Ovary (tissue), 3 donors: ENCODE data around the gene TPX2.

Experiments used
- CTCF ChIP-seq, 3 donors: fragments of 450-650 bp in 2 of 3; fragments of 200-600 bp in 1 of 3; IDR thresholded peaks; one replicate each; pipeline versions ENCODE4 v1.5.1 to v1.8.0; 2016 to 2022; ENCODE audit warnings: antibody characterized with exemption in 3 of 3, mild to moderate bottlenecking in 1 of 3
- EP300 ChIP-seq: sonication (generic); formaldehyde crosslinking; IDR thresholded peaks from one replicate; pipeline ENCODE4 v1.6.1; 2017; ENCODE audit warnings: antibody characterized with exemption
- POLR2A ChIP-seq: fragments of 450-650 bp; IDR thresholded peaks from one replicate; pipeline ENCODE4 v1.6.1; 2017; ENCODE audit warnings: antibody characterized with exemption, mild to moderate bottlenecking, moderate library complexity
- donor health status: DM: no; HTN: no; CAD: no.

- TF ChIP-seq CTCF (IDR thresholded peaks at IDR 0.05), result no peak
- no peak for TF ChIP-seq POLR2A
- TF ChIP-seq EP300, result no peak
Measured at GRCh38 chr20:31767805-31768204, 28.7 kb downstream of the TPX2 start.
